Endothelial cell of umbilical vein (primary cell): ENCODE data around the gene RBM33.

Source experiments
- CTCF ChIP-seq, 2 donors: IDR thresholded peaks; 1 replicate in 1 of 2; 2 replicates in 1 of 2; pipeline ENCODE4 v1.5.1; 2011; ENCODE audit warnings: low read length in 2 of 2, mild to moderate bottlenecking in 2 of 2, moderate library complexity in 2 of 2, control low read depth in 1 of 2, inconsistent platforms in 1 of 2, low read depth in 1 of 2; ENCODE audit not compliant: insufficient read depth in 1 of 2; ENCODE audit errors: extremely low read depth in 1 of 2
- EZH2 ChIP-seq: IDR thresholded peaks from 2 replicates; pipeline ENCODE4 v1.6.1; 2012; ENCODE audit warnings: borderline replicate concordance, low read depth, mild to moderate bottlenecking, moderate library complexity, low read length, inconsistent platforms; ENCODE audit not compliant: severe bottlenecking
- GATA2 ChIP-seq: IDR thresholded peaks from 2 replicates; pipeline ENCODE4 v1.7.0; 2011; ENCODE audit warnings: low read depth, mild to moderate bottlenecking, moderate library complexity, mixed read lengths, low read length; ENCODE audit not compliant: insufficient read length, insufficient read depth
- MAX ChIP-seq: IDR thresholded peaks from 2 replicates; pipeline ENCODE4 v1.6.1; 2011; ENCODE audit not compliant: insufficient read depth, insufficient read length
- MYC ChIP-seq: IDR thresholded peaks from one replicate; pipeline ENCODE4 v1.6.1; 2011; ENCODE audit warnings: mild to moderate bottlenecking, low read depth, low read length
- POLR2A ChIP-seq: IDR thresholded peaks from 2 replicates; pipeline ENCODE4 v1.6.1; 2012; ENCODE audit warnings: low read depth, mild to moderate bottlenecking, control low read depth, low read length
- POLR2AphosphoS5 ChIP-seq: IDR thresholded peaks from 2 replicates; pipeline ENCODE4 v1.6.1; 2012; ENCODE audit warnings: low read depth, mild to moderate bottlenecking, control low read depth, low read length, moderate library complexity; ENCODE audit not compliant: insufficient read depth

- TF ChIP-seq CTCF (IDR thresholded peaks at IDR 0.05; ENCODE audit: extremely low read depth in 1 of 2, insufficient read depth in 1 of 2, low read depth in 1 of 2, low read length in 2 of 2), result no peak
- no peak for TF ChIP-seq POLR2A
- no peak for TF ChIP-seq POLR2AphosphoS5
- no peak for TF ChIP-seq EZH2
- no peak for TF ChIP-seq MYC
- TF ChIP-seq MAX, result no peak
- no peak for TF ChIP-seq GATA2
These were observed 65.0 kb downstream of the RBM33 start for GRCh38 chr7:155709453-155709852.
